PC-9 (cell line): ENCODE data around the gene GALNT14. TPM values are rescaled to one million over a fixed set of nuclear protein-coding genes. Genes with fewer than 3 reads are reported as not detected.

Experiments used
- BruUV-seq: library from RNA; stranded (reverse); fragments of 400-500 nt; replicated peaks from 2 replicates; lab custom pipeline; 2021; lab: Mats Ljungman, UMichigan
- CTCF ChIA-PET: fragments of 300-600 bp; sonication (Branson Sonifier 250); formaldehyde crosslinking; loops from one replicate; lab custom pipeline; 2022; ENCODE audit warnings: antibody characterized with exemption; lab: Charles Lee
- POLR2A ChIA-PET: fragments of 300-600 bp; sonication (Branson Sonifier 250); formaldehyde crosslinking; loops from one replicate; lab custom pipeline; 2022; ENCODE audit warnings: antibody characterized with exemption; ENCODE audit not compliant: unreplicated experiment; lab: Charles Lee
- DNase-seq, 2 experiments: peaks; one replicate each; pipeline versions ENCODE4 v3.0.0 to v3.0.0-alpha.2; 2015 to 2022; ENCODE audit warnings: mixed read lengths in 1 of 2
- H2AFZ ChIP-seq: fragments of 200-600 bp; sonication (generic); 2 replicates; pipeline ENCODE4 v1.8.1; 2017; ENCODE audit warnings: antibody characterized with exemption
- H3F3A ChIP-seq: fragments of 200-600 bp; sonication (generic); 2 replicates; pipeline ENCODE4 v1.8.1; 2017; ENCODE audit warnings: antibody characterized with exemption, mild to moderate bottlenecking, low read depth; ENCODE audit not compliant: insufficient read depth
- H3K27ac ChIP-seq: fragments of 200-600 bp; sonication (generic); 2 replicates; pipeline ENCODE4 v1.6.1; 2016; ENCODE audit warnings: mixed run types
- H3K27me3 ChIP-seq: fragments of 200-600 bp; sonication (generic); 2 replicates; pipeline ENCODE4 v1.6.1; 2016; ENCODE audit warnings: low read depth, mixed run types; ENCODE audit not compliant: insufficient read depth
- H3K36me3 ChIP-seq: fragments of 200-600 bp; sonication (generic); 2 replicates; pipeline ENCODE4 v1.6.1; 2016; ENCODE audit warnings: low read depth, mixed run types
- H3K4me1 ChIP-seq: fragments of 200-600 bp; sonication (generic); replicated peaks from 2 replicates; pipeline ENCODE4 v1.6.1; 2016; ENCODE audit warnings: mixed run types; ENCODE audit not compliant: insufficient read depth
- H3K4me2 ChIP-seq: fragments of 200-600 bp; sonication (generic); 2 replicates; pipeline ENCODE4 v1.6.1; 2017; ENCODE audit warnings: mixed run types
- H3K4me3 ChIP-seq: fragments of 200-600 bp; sonication (generic); 2 replicates; pipeline ENCODE4 v1.6.1; 2016; ENCODE audit warnings: mixed run types
- H3K79me2 ChIP-seq: fragments of 200-600 bp; sonication (generic); 2 replicates; pipeline ENCODE4 v1.6.1; 2017; ENCODE audit warnings: low read depth, mixed run types
- H3K9me2 ChIP-seq: fragments of 200-600 bp; sonication (generic); 2 replicates; pipeline ENCODE4 v1.8.1; 2017; ENCODE audit warnings: mild to moderate bottlenecking; ENCODE audit not compliant: insufficient read depth
- H3K9me3 ChIP-seq: fragments of 200-600 bp; sonication (generic); 2 replicates; pipeline ENCODE4 v1.8.1; 2016; ENCODE audit warnings: low read depth; ENCODE audit not compliant: insufficient read depth
- H4K20me1 ChIP-seq: fragments of 200-600 bp; sonication (generic); 2 replicates; pipeline ENCODE4 v1.8.1; 2017; ENCODE audit not compliant: insufficient read depth
- CTCF ChIP-seq: fragments of 200-600 bp; sonication (generic); conservative IDR thresholded peaks from 2 replicates; pipeline ENCODE4 v1.6.1; 2017; ENCODE audit warnings: mixed run types, antibody characterized with exemption, mild to moderate bottlenecking, moderate library complexity
- EZH2 ChIP-seq: fragments of 200-600 bp; sonication (generic); IDR thresholded peaks from 2 replicates; pipeline ENCODE4 v1.8.0; 2017; ENCODE audit warnings: antibody characterized with exemption, low read depth
- intact Hi-C: fragments of 100-400 bp; cut with micrococcal nuclease; formaldehyde crosslinking; loops from one replicate; pipeline ENCODE4 v1.10.0; 2022; ENCODE audit not compliant: unreplicated experiment
- total RNA-seq: library from RNA; stranded (reverse); gene quantifications from 2 replicates; pipeline ENCODE4 v1.2.3, GENCODE V29; 2021

Gene GALNT14
- total RNA-seq, 1 experiment from 2014 or later, result 3.1 TPM

- Histone ChIP-seq H2AFZ (no peak overlapping the region), H3K9me2 (no peaks in the 10 kb centered on the region), H3K79me2 (peaks cover 29% of the 10 kb centered on the region; the same call in 1 of the 2 replicates), H3K9me3 (no peaks in the 10 kb centered on the region), H3K4me1 (no peaks in the 10 kb centered on the region), H3K27me3 (no peaks in the 10 kb centered on the region), H3K36me3 (no peaks in the 10 kb centered on the region; the same call in 1 of the 2 replicates), H4K20me1 (0 out of 2 replicates have a peak, but pooled peaks cover 8% of the 10 kb centered on the region), H3F3A (no peaks in the 10 kb centered on the region), H3K27ac (no peak overlapping the region), H3K4me2 (no peak overlapping the region), H3K4me3 (no peak overlapping the region)
- CTCF ChIA-PET, result no interaction called here
- no TSS peak for BruUV-seq
- POLR2A ChIA-PET, result no interaction called here
- TF ChIP-seq CTCF (no peak), EZH2 (no peak)
- intact Hi-C loops, result no loop called here
- DNase-seq, result no peak
These were observed 36.5 kb downstream of the GALNT14 start for GRCh38 chr2:31101701-31102100.

- ChIA-PET POLR2A (no interaction called here), CTCF (no interaction called here)
- no peak overlapping the region for H3K4me3 ChIP-seq
- H3K79me2 ChIP-seq, result peaks cover 32% of the 10 kb centered on the region
- no peaks in the 10 kb centered on the region for H3K27me3 ChIP-seq
- H4K20me1 ChIP-seq, result no peaks in the 10 kb centered on the region
- no peaks in the 10 kb centered on the region for H3K9me2 ChIP-seq
- H3K27ac ChIP-seq, result no peak overlapping the region
- TF ChIP-seq EZH2 (no peak), CTCF (no peak)
- no peaks in the 10 kb centered on the region for H3K9me3 ChIP-seq
- no peaks in the 10 kb centered on the region for H3F3A ChIP-seq
- intact Hi-C loops, result no loop called here
- H3K4me2 ChIP-seq, result no peak overlapping the region
- BruUV-seq, result no TSS peak
- no peaks in the 10 kb centered on the region for H3K4me1 ChIP-seq
- no peak for DNase-seq
- H3K36me3 ChIP-seq, result no peaks in the 10 kb centered on the region
- H2AFZ ChIP-seq, result no peak overlapping the region
These were observed 40.2 kb downstream of the GALNT14 start for GRCh38 chr2:31097962-31098613.

GRCh38 chr2:31090188-31090587, 48.1 kb downstream of the GALNT14 start:
- Histone ChIP-seq H3K79me2 (peaks cover 53% of the 10 kb centered on the region), H3K4me3 (no peak overlapping the region), H3K9me2 (no peaks in the 10 kb centered on the region), H3K4me1 (peaks cover 7% of the 10 kb centered on the region; the same call in 1 of the 2 replicates), H3K4me2 (no peak overlapping the region), H2AFZ (no peak overlapping the region), H4K20me1 (no peaks in the 10 kb centered on the region), H3K27ac (no peak overlapping the region), H3F3A (no peaks in the 10 kb centered on the region; the same call in 1 of the 2 replicates), H3K36me3 (no peaks in the 10 kb centered on the region), H3K9me3 (no peaks in the 10 kb centered on the region), H3K27me3 (no peaks in the 10 kb centered on the region)
- POLR2A ChIA-PET, result no interaction called here
- no TSS peak for BruUV-seq
- intact Hi-C loops, result no loop called here
- CTCF ChIA-PET, result no interaction called here
- TF ChIP-seq CTCF (no peak; the same call in 1 of the 2 replicates), EZH2 (no peak)
- DNase-seq, result no peak
